GM23338 (cell line): Measurements from ENCODE around the gene RNF5. TPM values are rescaled to one million over a fixed set of nuclear protein-coding genes. Genes with fewer than 3 reads are reported as not detected.

Source experiments
- microRNA-seq: library from miRNA; unstranded; fragments of <30 nt; microRNA quantifications from one replicate; pipeline ENCODE4, GENCODE V29; 2017
- polyA plus RNA-seq: library from polyadenylated mRNA; unstranded; fragments of >200 nt; fragmentation: Nextera tagmentation; extraction: Ambion mirVana; gene quantifications from 2 replicates; pipeline ENCODE4 v1.2.1, GENCODE V29; 2016
- small RNA-seq: library from RNA; depleted of rRNA; stranded (forward); fragments of <200 nt; gene quantifications from one replicate; pipeline ENCODE3, GENCODE V24; 2014; ENCODE audit warnings: low replicate concordance
- total RNA-seq: library from RNA; depleted of rRNA; stranded (reverse); fragments of >200 nt; shearing (Covaris generic); gene quantifications from 2 replicates; pipeline ENCODE4 v1.2.3, GENCODE V29; 2014; rRNA removed

Gene RNF5
- total and polyA plus RNA-seq, 2 experiments from 2014 or later: 119 to 164 TPM

Small RNAs within 50 kb of the gene (microRNA-seq; reads per million reads assigned to microRNA genes)
- gene MIR6721 (2.0 reads per million), gene MIR6833 (not detected)

Small RNAs within 50 kb of the gene (small RNA-seq; reads per million reads assigned to genes)
- gene AL662884.1 (not detected), gene MIR6833 (not detected)

Other genes with a start within 250 kb of the RNF5 start
- not detected in 2 replicates for gene CFB, start 232.3 kb upstream of the RNF5 start, total RNA-seq
- 0.86 TPM in 1 of 2 replicates, not detected in the other for gene CFB, start 232.3 kb upstream of the RNF5 start, polyA plus RNA-seq
- 64.0 and 69.0 TPM in 2 replicates for gene NELFE, start 219.4 kb upstream of the RNF5 start, total RNA-seq
- gene NELFE, start 219.4 kb upstream of the RNF5 start, polyA plus RNA-seq: 86.0 and 93.4 TPM in 2 replicates
- 47.2 and 50.2 TPM in 2 replicates for gene SKIC2, start 219.2 kb upstream of the RNF5 start, total RNA-seq
- gene SKIC2, start 219.2 kb upstream of the RNF5 start, polyA plus RNA-seq: 21.6 and 24.5 TPM in 2 replicates
- gene DXO, start 206.3 kb upstream of the RNF5 start, total RNA-seq: 12.1 and 19.7 TPM in 2 replicates
- 15.6 and 16.2 TPM in 2 replicates for gene DXO, start 206.3 kb upstream of the RNF5 start, polyA plus RNA-seq
- 0.97 and 2.4 TPM in 2 replicates for gene C4A, start 196.3 kb upstream of the RNF5 start, total RNA-seq
- 0.48 TPM in 1 of 2 replicates, not detected in the other for gene C4A, start 196.3 kb upstream of the RNF5 start, polyA plus RNA-seq
- 0.39 TPM in 1 of 2 replicates, not detected in the other for gene C4B, start 163.6 kb upstream of the RNF5 start, total RNA-seq
- 0.19 and 0.57 TPM in 2 replicates for gene C4B, start 163.6 kb upstream of the RNF5 start, polyA plus RNA-seq
- not detected in 2 replicates for gene CYP21A2, start 140.0 kb upstream of the RNF5 start, total RNA-seq
- 0.10 TPM in 1 of 2 replicates, not detected in the other for gene CYP21A2, start 140.0 kb upstream of the RNF5 start, polyA plus RNA-seq
- 3.4 and 6.0 TPM in 2 replicates for gene TNXB, start 69.1 kb upstream of the RNF5 start, total RNA-seq
- 1.1 and 2.0 TPM in 2 replicates for gene TNXB, start 69.1 kb upstream of the RNF5 start, polyA plus RNA-seq
- 21.7 and 24.9 TPM in 2 replicates for gene ATF6B, start 50.2 kb upstream of the RNF5 start, total RNA-seq
- 25.9 and 26.1 TPM in 2 replicates for gene ATF6B, start 50.2 kb upstream of the RNF5 start, polyA plus RNA-seq
- gene FKBPL, start 48.1 kb upstream of the RNF5 start, total RNA-seq: 6.4 and 7.5 TPM in 2 replicates
- 7.6 and 9.6 TPM in 2 replicates for gene FKBPL, start 48.1 kb upstream of the RNF5 start, polyA plus RNA-seq
- 1.2 TPM in 1 of 2 replicates, not detected in the other for gene PRRT1, start 26.5 kb upstream of the RNF5 start, total RNA-seq
- gene PRRT1, start 26.5 kb upstream of the RNF5 start, polyA plus RNA-seq: 1.7 and 2.7 TPM in 2 replicates
- gene PPT2, start 24.3 kb upstream of the RNF5 start, total RNA-seq: 12.5 and 20.6 TPM in 2 replicates
- gene PPT2, start 24.3 kb upstream of the RNF5 start, polyA plus RNA-seq: 8.9 and 10.1 TPM in 2 replicates
- gene EGFL8, start 13.8 kb upstream of the RNF5 start, total RNA-seq: 4.7 and 6.1 TPM in 2 replicates
- gene EGFL8, start 13.8 kb upstream of the RNF5 start, polyA plus RNA-seq: 5.4 and 7.4 TPM in 2 replicates
- 58.8 and 82.1 TPM in 2 replicates for gene AGPAT1, start 2.3 kb upstream of the RNF5 start, total RNA-seq
- 39.5 and 39.8 TPM in 2 replicates for gene AGPAT1, start 2.3 kb upstream of the RNF5 start, polyA plus RNA-seq
- gene AGER, start 5.8 kb downstream of the RNF5 start, total RNA-seq: 2.0 and 2.3 TPM in 2 replicates
- gene AGER, start 5.8 kb downstream of the RNF5 start, polyA plus RNA-seq: 3.4 and 5.0 TPM in 2 replicates
- 89.4 and 111 TPM in 2 replicates for gene PBX2, start 11.8 kb downstream of the RNF5 start, total RNA-seq
- 7.2 and 8.5 TPM in 2 replicates for gene PBX2, start 11.8 kb downstream of the RNF5 start, polyA plus RNA-seq
- gene GPSM3, start 14.2 kb downstream of the RNF5 start, total RNA-seq: 4.7 and 7.8 TPM in 2 replicates
- gene GPSM3, start 14.2 kb downstream of the RNF5 start, polyA plus RNA-seq: 5.5 and 5.9 TPM in 2 replicates
- 2.8 and 3.5 TPM in 2 replicates for gene NOTCH4, start 45.7 kb downstream of the RNF5 start, total RNA-seq
- gene NOTCH4, start 45.7 kb downstream of the RNF5 start, polyA plus RNA-seq: 2.6 and 2.7 TPM in 2 replicates
- gene TSBP1, start 193.5 kb downstream of the RNF5 start, total RNA-seq: not detected in 2 replicates
- 0.15 TPM in 1 of 2 replicates, not detected in the other for gene TSBP1, start 193.5 kb downstream of the RNF5 start, polyA plus RNA-seq
- gene BTNL2, start 228.8 kb downstream of the RNF5 start, total RNA-seq: not detected in 2 replicates
- gene BTNL2, start 228.8 kb downstream of the RNF5 start, polyA plus RNA-seq: not detected in 2 replicates